SH-SY5Y (cell line): Measurements from ENCODE around the gene LSAMP.

Experiments used
- GATA2 ChIP-seq: IDR thresholded peaks from 2 replicates; pipeline ENCODE4 v1.6.1; 2011; ENCODE audit warnings: mild to moderate bottlenecking, low read depth, low read length
- GATA3 ChIP-seq: IDR thresholded peaks from 2 replicates; pipeline ENCODE4 v1.6.1; 2011; ENCODE audit warnings: low read depth, mild to moderate bottlenecking, low read length, moderate library complexity

The LSAMP gene

GRCh38 chr3:116350119-116350733 lies 95.1 kb downstream of the LSAMP start:
- TF ChIP-seq GATA3 = peak; percentile 77
- peak; percentile 59; the same call in 1 of the 2 replicates for TF ChIP-seq GATA2

GRCh38 chr3:116348216-116348615 lies 97.1 kb downstream of the LSAMP start:
- TF ChIP-seq GATA2 (no peak), GATA3 (no peak)

- TF ChIP-seq GATA3 (no peak), GATA2 (no peak)
Measured at GRCh38 chr3:116342499-116342898, 102.8 kb downstream of the LSAMP start.

- TF ChIP-seq GATA3 (no peak), GATA2 (no peak)
Measured at GRCh38 chr3:116341899-116342298, 103.4 kb downstream of the LSAMP start.

GRCh38 chr3:116341381-116341780 lies 103.9 kb downstream of the LSAMP start:
- TF ChIP-seq GATA2 (no peak), GATA3 (no peak)

- TF ChIP-seq GATA3 (peak; percentile 31; the same call in 1 of the 2 replicates), GATA2 (no peak)
Measured at GRCh38 chr3:116340680-116341216, 104.5 kb downstream of the LSAMP start.

GRCh38 chr3:116339441-116340028 lies 105.8 kb downstream of the LSAMP start:
- TF ChIP-seq GATA3 (no peak), GATA2 (0 out of 2 replicates have a peak, but pooled peaks have one; percentile 20)

GRCh38 chr3:116338713-116339112 lies 106.6 kb downstream of the LSAMP start:
- TF ChIP-seq GATA3 = no peak
- no peak for TF ChIP-seq GATA2

- TF ChIP-seq GATA2 (no peak), GATA3 (no peak)
Measured at GRCh38 chr3:116337229-116337628, 108.1 kb downstream of the LSAMP start.

GRCh38 chr3:116331380-116331779 lies 113.9 kb downstream of the LSAMP start:
- TF ChIP-seq GATA3 = no peak
- TF ChIP-seq GATA2 = no peak

GRCh38 chr3:116322750-116323375 lies 122.4 kb downstream of the LSAMP start:
- TF ChIP-seq GATA3 (no peak), GATA2 (no peak)

- TF ChIP-seq GATA2 = no peak
- TF ChIP-seq GATA3 = no peak
Measured at GRCh38 chr3:116318370-116318769, 126.9 kb downstream of the LSAMP start.

GRCh38 chr3:116316771-116317170 lies 128.5 kb downstream of the LSAMP start:
- TF ChIP-seq GATA2 = no peak

- TF ChIP-seq GATA2 (no peak; the same call in 1 of the 2 replicates), GATA3 (no peak)
Measured at GRCh38 chr3:116314476-116314875, 130.8 kb downstream of the LSAMP start.

- TF ChIP-seq GATA2 (no peak), GATA3 (no peak)
Measured at GRCh38 chr3:116306720-116307119, 138.6 kb downstream of the LSAMP start.

GRCh38 chr3:116306149-116306548 lies 139.1 kb downstream of the LSAMP start:
- no peak for TF ChIP-seq GATA3
- TF ChIP-seq GATA2 = no peak
